Breast epithelium (tissue), 4 donors: ENCODE results near the gene HS6ST3. TPM values are rescaled to one million over a fixed set of nuclear protein-coding genes. Genes with fewer than 3 reads are reported as not detected.

ENCODE experiments used
- DNase-seq, 2 donors: peaks; one replicate each; pipeline ENCODE4 v3.0.0-alpha.2; 2019; ENCODE audit warnings: low spot score in 2 of 2
- H3K27ac ChIP-seq, 2 donors: fragments of 200-600 bp; sonication (generic) in 1 of 2; one replicate each; pipeline ENCODE4 v1.5.1; 2016 to 2019; ENCODE audit warnings: mild to moderate bottlenecking in 1 of 2
- H3K27me3 ChIP-seq, 2 donors: fragments of 200-600 bp; sonication (generic) in 1 of 2; one replicate each; pipeline versions ENCODE4 v1.5.1 to v1.6.0; 2017 to 2019; ENCODE audit warnings: control low read depth in 1 of 2, mild to moderate bottlenecking in 1 of 2
- H3K36me3 ChIP-seq: fragments of 200-600 bp; one replicate; pipeline ENCODE4 v1.5.1; 2019
- H3K4me1 ChIP-seq, 2 donors: fragments of 200-600 bp; sonication (generic); one replicate each; pipeline ENCODE4 v1.5.1; 2016 to 2019; ENCODE audit warnings: control low read depth in 1 of 2
- H3K4me3 ChIP-seq, 3 donors: fragments of 200-600 bp; sonication (generic); 1 replicate in 2 of 3; 2 replicates in 1 of 3; pipeline ENCODE4 v1.5.1; 2016 to 2019; ENCODE audit warnings: mild to moderate bottlenecking in 3 of 3, moderate library complexity in 2 of 3
- H3K9me3 ChIP-seq, 2 donors: fragments of 200-600 bp; sonication (generic) in 1 of 2; one replicate each; pipeline ENCODE4 v1.5.1; 2016 to 2019; ENCODE audit warnings: control low read depth in 1 of 2
- CTCF ChIP-seq, 3 donors: fragments of 450-650 bp; IDR thresholded peaks; one replicate each; pipeline ENCODE4 v1.5.1; 2016 to 2017; ENCODE audit warnings: antibody characterized with exemption in 3 of 3, mild to moderate bottlenecking in 3 of 3, moderate library complexity in 3 of 3
- POLR2A ChIP-seq: fragments of 450-650 bp; IDR thresholded peaks from one replicate; pipeline ENCODE4 v1.6.1; 2016; ENCODE audit warnings: antibody characterized with exemption, mild to moderate bottlenecking, moderate library complexity
- POLR2AphosphoS5 ChIP-seq, 3 donors: sonication (generic); formaldehyde crosslinking; IDR thresholded peaks; one replicate each; pipeline ENCODE4 v1.6.1; 2017; ENCODE audit warnings: antibody characterized with exemption in 3 of 3
- intact Hi-C: fragments of 100-400 bp; cut with DNase I; formaldehyde crosslinking; loops from one replicate; pipeline ENCODE4 v1.15.1; 2023; ENCODE audit warnings: low total_unique reads
- total RNA-seq, 3 donors: library from RNA; depleted of rRNA; stranded (reverse); fragments of >200 nt; gene quantifications; one replicate each; pipeline ENCODE4 v1.1.0, GENCODE V29; 2016

Gene HS6ST3
- total RNA-seq, 3 donors from 2014 or later: under 0.01 to 1.3 (median 0.59) TPM

GRCh38 chr13:96837809-96838208 is 747.9 kb downstream of the HS6ST3 start:
- intact Hi-C loops: no loop called here
- no peak overlapping the region for H3K27ac ChIP-seq
- H3K9me3 ChIP-seq: no peaks in the 10 kb centered on the region
- H3K27me3 ChIP-seq: no peaks in the 10 kb centered on the region
- no peaks in the 10 kb centered on the region for H3K36me3 ChIP-seq
- H3K4me1 ChIP-seq: no peaks in the 10 kb centered on the region
- DNase-seq: no peak
- TF ChIP-seq POLR2A (no peak), CTCF (IDR thresholded peaks at IDR 0.05) (no peak), POLR2AphosphoS5 (IDR thresholded peaks at IDR 0.05) (no peak)
- no peak overlapping the region for H3K4me3 ChIP-seq

- Histone ChIP-seq H3K9me3 (no peaks in the 10 kb centered on the region), H3K4me1 (no peaks in the 10 kb centered on the region), H3K36me3 (no peaks in the 10 kb centered on the region), H3K27me3 (no peaks in the 10 kb centered on the region), H3K27ac (no peak overlapping the region), H3K4me3 (no peak overlapping the region)
- intact Hi-C loops: no loop called here
- TF ChIP-seq CTCF (IDR thresholded peaks at IDR 0.05) (no peak), POLR2A (no peak), POLR2AphosphoS5 (IDR thresholded peaks at IDR 0.05) (no peak)
- DNase-seq: no peak
These were observed 754.3 kb downstream of the HS6ST3 start for GRCh38 chr13:96844195-96844594.

- Histone ChIP-seq H3K27me3 (no peaks in the 10 kb centered on the region), H3K4me3 (no peak overlapping the region), H3K4me1 (no peaks in the 10 kb centered on the region), H3K36me3 (no peaks in the 10 kb centered on the region), H3K9me3 (no peaks in the 10 kb centered on the region), H3K27ac (no peak overlapping the region)
- TF ChIP-seq POLR2AphosphoS5 (IDR thresholded peaks at IDR 0.05) (no peak), POLR2A (no peak), CTCF (IDR thresholded peaks at IDR 0.05) (no peak)
- intact Hi-C loops: no loop called here
- DNase-seq: no peak
These were observed 754.7 kb downstream of the HS6ST3 start for GRCh38 chr13:96844616-96845015.

GRCh38 chr13:96848286-96848685 is 758.4 kb downstream of the HS6ST3 start:
- TF ChIP-seq POLR2AphosphoS5 (IDR thresholded peaks at IDR 0.05) (no peak), POLR2A (no peak), CTCF (IDR thresholded peaks at IDR 0.05) (no peak)
- H3K4me3 ChIP-seq: no peak overlapping the region
- no peaks in the 10 kb centered on the region for H3K36me3 ChIP-seq
- no peaks in the 10 kb centered on the region for H3K27me3 ChIP-seq
- no peaks in the 10 kb centered on the region for H3K4me1 ChIP-seq
- peaks cover 0 to 2% of the 10 kb centered on the region in 2 donors for H3K9me3 ChIP-seq
- DNase-seq: no peak
- no peak overlapping the region for H3K27ac ChIP-seq
- intact Hi-C loops: no loop called here

GRCh38 chr13:96849091-96849490 is 759.2 kb downstream of the HS6ST3 start:
- no peak overlapping the region for H3K27ac ChIP-seq
- peaks cover 0 to 4% of the 10 kb centered on the region in 2 donors for H3K9me3 ChIP-seq
- DNase-seq: no peak
- H3K27me3 ChIP-seq: no peaks in the 10 kb centered on the region
- intact Hi-C loops: no loop called here
- no peak overlapping the region for H3K4me3 ChIP-seq
- no peaks in the 10 kb centered on the region for H3K4me1 ChIP-seq
- TF ChIP-seq CTCF (IDR thresholded peaks at IDR 0.05) (no peak), POLR2A (no peak), POLR2AphosphoS5 (IDR thresholded peaks at IDR 0.05) (no peak)
- no peaks in the 10 kb centered on the region for H3K36me3 ChIP-seq
